ENCODE measurements around the gene UBLCP1. TPM values are rescaled to one million over a fixed set of nuclear protein-coding genes. Genes with fewer than 3 reads are reported as not detected.
"Not testable (repeated sequence)": the region's sequence is repeated elsewhere in the genome, so short reads cannot be mapped to it uniquely, and the experiment has no call there.

UBLCP1 gene
- total and polyA plus RNA-seq, 2 of the 13 experiments (the other 11 are each of a cell fraction or from before 2014, with no cell fraction given): 6.5 to 12.6 TPM

DNA sequence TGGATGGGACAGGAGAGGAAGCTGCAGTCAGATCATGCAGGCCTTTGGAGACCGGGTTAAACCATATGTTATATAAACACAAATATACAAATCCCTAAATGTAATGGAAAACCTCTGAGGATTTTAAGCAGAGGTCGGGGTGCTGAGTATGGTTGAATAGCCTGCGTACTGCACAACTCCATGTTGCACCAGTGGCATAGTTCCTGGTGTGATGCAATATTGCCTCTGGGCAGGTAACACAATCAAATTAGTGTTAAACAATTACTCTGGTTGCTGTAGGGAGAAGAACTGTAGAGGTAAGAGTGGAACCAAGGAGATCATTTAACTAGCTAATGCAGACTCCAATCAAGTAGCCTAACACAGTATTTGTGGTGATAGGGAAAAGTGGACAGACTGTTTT, 32.4 kb upstream of the UBLCP1 start (continued):
- 0 out of 2 replicates have a peak, but pooled peaks have one; percentile 39 for TF ChIP-seq ELF3 (CRISPR knock-in tag; IDR thresholded peaks at IDR 0.05)

DNA sequence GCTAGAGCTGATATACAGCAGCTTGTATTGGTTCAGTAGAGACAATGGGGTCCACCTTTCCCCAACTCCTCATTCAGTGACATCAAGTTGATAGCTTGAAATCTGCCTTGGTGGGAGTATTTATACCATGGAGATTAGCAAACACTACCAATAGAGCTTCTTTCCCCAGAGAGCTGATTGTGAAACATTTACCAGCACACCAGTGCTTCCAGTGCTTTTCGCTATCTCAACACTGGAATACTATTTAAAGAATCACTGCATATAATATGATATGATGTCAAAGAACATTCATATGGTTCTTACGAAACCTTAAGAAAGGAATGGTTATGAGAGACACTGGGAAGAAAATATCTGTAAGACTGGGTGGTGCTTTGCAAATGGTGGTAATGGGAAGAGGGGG, 31.9 kb upstream of the UBLCP1 start:
- CTCF ChIA-PET (ENCODE audit: low intra/inter-chr PET ratio, low total read pairs): no interaction called here
- Histone ChIP-seq H3K27me3 (ENCODE audit: control insufficient read depth in 1 of 2, insufficient read depth in 2 of 2, low read length in 2 of 2) (peaks cover 6 to 10% of the 10 kb centered on the region in 2 experiments; a peak in 3 of 5 replicates), H4K20me1 (ENCODE audit: insufficient read depth, low read length) (no peaks in the 10 kb centered on the region), H3K4me3 (replicated peaks in 1 of 3; ENCODE audit: insufficient read depth in 1 of 3, low read depth in 2 of 3, low read length in 3 of 3) (no peak overlapping the region), H3K9me3 (ENCODE audit: low read length) (no peaks in the 10 kb centered on the region), H3K36me3 (replicated peaks in 1 of 2; ENCODE audit: control insufficient read depth in 1 of 2, insufficient read depth in 2 of 2, low read length in 2 of 2) (no peaks in the 10 kb centered on the region), H3K27ac (ENCODE audit: extremely low read length, insufficient read depth, low read length) (no peak overlapping the region), H2AFZ (ENCODE audit: low read length) (no peak overlapping the region), H3K79me2 (ENCODE audit: insufficient read depth, low read length) (no peaks in the 10 kb centered on the region), H3K4me1 (ENCODE audit: insufficient read depth, low read length) (peaks cover 33% of the 10 kb centered on the region), H3K9ac (ENCODE audit: insufficient read depth, low read depth, low read length) (no peak overlapping the region), H3K4me2 (ENCODE audit: low read depth, low read length) (no peak overlapping the region)
- POLR2A ChIA-PET: no interaction called here
- in situ Hi-C loops (cut with HindIII; ENCODE audit: extremely low pct_ligation_motif_present, low pct_unique_long_range_greater_than_20kb): no loop called here
- TF ChIP-seq CEBPB (IDR thresholded peaks at IDR 0.05; ENCODE audit: borderline replicate concordance, low read depth, low read length) (0 out of 2 replicates have a peak, but pooled peaks have one; percentile 24), ZNF768 (CRISPR knock-in tag; IDR thresholded peaks at IDR 0.05) (no peak)
- ATAC-seq (no peak), FAIRE-seq (no peak), DNase-seq (ENCODE audit: low spot score) (no peak)
- WGBS (ENCODE audit: low lambda C conversion rate): 57% methylated on average over 2 of the region's 2 CpGs
- no TSS peak for BruUV-seq (replicated peaks)
- intact Hi-C loops (cut with micrococcal nuclease; ENCODE audit: unreplicated experiment): no loop called here

DNA sequence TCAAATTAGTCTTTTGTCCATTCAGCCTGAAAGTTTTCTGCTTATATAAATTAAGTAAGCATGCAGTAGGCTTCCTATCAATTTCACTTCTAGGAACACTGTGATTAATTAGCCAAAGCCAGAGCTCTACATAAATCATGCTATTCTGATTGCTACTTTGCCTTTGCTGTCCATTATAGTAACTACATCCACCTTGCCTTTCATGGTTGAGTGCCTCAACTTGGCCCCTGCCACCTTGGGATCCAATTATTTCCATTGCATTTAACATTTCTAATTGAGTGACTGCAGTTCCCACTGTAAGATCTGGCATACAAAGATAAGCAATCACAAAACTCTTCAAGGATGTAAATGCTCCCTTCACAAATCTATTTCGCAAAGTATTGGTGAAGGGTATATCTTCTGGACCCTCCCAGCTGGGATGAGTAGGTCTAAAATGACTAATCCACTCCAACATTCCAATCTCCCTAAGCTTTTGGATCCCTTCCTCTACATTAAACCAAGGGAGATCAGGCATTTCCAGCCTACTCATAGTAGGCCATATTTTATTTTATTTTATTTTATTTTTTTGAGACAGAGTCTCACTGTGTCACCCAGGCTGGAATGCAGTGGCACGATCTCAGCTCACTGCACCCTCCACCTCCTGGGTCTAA, 27.1 kb upstream of the UBLCP1 start:
- H3K79me2 ChIP-seq (ENCODE audit: insufficient read depth, low read length); BruUV-seq (replicated peaks); H3K4me3 ChIP-seq (replicated peaks in 1 of 3; ENCODE audit: insufficient read depth in 1 of 3, low read depth in 2 of 3, low read length in 3 of 3); in situ Hi-C loops (cut with HindIII; ENCODE audit: extremely low pct_ligation_motif_present, low pct_unique_long_range_greater_than_20kb); intact Hi-C loops (cut with micrococcal nuclease; ENCODE audit: unreplicated experiment); H2AFZ ChIP-seq (ENCODE audit: low read length); POLR2A ChIA-PET; ATAC-seq; H3K27ac ChIP-seq (ENCODE audit: extremely low read length, insufficient read depth, low read length); H3K36me3 ChIP-seq (replicated peaks in 1 of 2; ENCODE audit: control insufficient read depth in 1 of 2, insufficient read depth in 2 of 2, low read length in 2 of 2); H4K20me1 ChIP-seq (ENCODE audit: insufficient read depth, low read length); H3K4me2 ChIP-seq (ENCODE audit: low read depth, low read length); H3K9me3 ChIP-seq (ENCODE audit: low read length); FAIRE-seq; H3K4me1 ChIP-seq (ENCODE audit: insufficient read depth, low read length); H3K9ac ChIP-seq (ENCODE audit: insufficient read depth, low read depth, low read length); DNase-seq (ENCODE audit: low spot score); CTCF ChIA-PET (ENCODE audit: low intra/inter-chr PET ratio, low total read pairs): not testable (repeated sequence)
- 20% methylated on average over 2 of the region's 2 CpGs for WGBS (ENCODE audit: low lambda C conversion rate)
- H3K27me3 ChIP-seq (ENCODE audit: control insufficient read depth in 1 of 2, insufficient read depth in 2 of 2, low read length in 2 of 2): peaks cover 4 to 10% of the 10 kb centered on the region in 2 experiments; a peak in 3 of 5 replicates
